Mucosa of rectum (tissue), 2 donors: Measurements from ENCODE around the gene TADA3.

ENCODE experiments used
- H3K27ac ChIP-seq, 2 donors: one replicate each; pipeline ENCODE4 v1.7.0; 2013; ENCODE audit warnings: inconsistent platforms in 2 of 2, low read depth in 2 of 2, low read length in 2 of 2
- H3K27me3 ChIP-seq, 2 donors: one replicate each; pipeline ENCODE4 v1.7.0; 2013; ENCODE audit warnings: low read length in 2 of 2; ENCODE audit not compliant: control insufficient read depth in 2 of 2, insufficient read depth in 2 of 2
- H3K36me3 ChIP-seq, 2 donors: one replicate each; pipeline ENCODE4 v1.7.0; 2013; ENCODE audit warnings: low read length in 2 of 2; ENCODE audit not compliant: control insufficient read depth in 2 of 2, insufficient read depth in 2 of 2
- H3K4me1 ChIP-seq, 2 donors: one replicate each; pipeline ENCODE4 v1.7.0; 2013; ENCODE audit warnings: low read length in 2 of 2, mild to moderate bottlenecking in 1 of 2; ENCODE audit not compliant: control insufficient read depth in 2 of 2, insufficient read depth in 2 of 2
- H3K4me3 ChIP-seq, 2 donors: one replicate each; pipeline ENCODE4 v1.7.0; 2013; ENCODE audit warnings: low read length in 2 of 2
- H3K9ac ChIP-seq, 2 donors: one replicate each; pipeline ENCODE4 v1.7.0; 2013; ENCODE audit warnings: low read length in 2 of 2, low read depth in 1 of 2, mild to moderate bottlenecking in 1 of 2
- H3K9me3 ChIP-seq, 2 donors: one replicate each; pipeline ENCODE4 v1.7.0; 2013; ENCODE audit warnings: low read length in 2 of 2; ENCODE audit not compliant: control insufficient read depth in 2 of 2
- donor health status: healthy.
- donor health status: Normal muscosa, but diverticular disease.

TADA3 gene

DNA sequence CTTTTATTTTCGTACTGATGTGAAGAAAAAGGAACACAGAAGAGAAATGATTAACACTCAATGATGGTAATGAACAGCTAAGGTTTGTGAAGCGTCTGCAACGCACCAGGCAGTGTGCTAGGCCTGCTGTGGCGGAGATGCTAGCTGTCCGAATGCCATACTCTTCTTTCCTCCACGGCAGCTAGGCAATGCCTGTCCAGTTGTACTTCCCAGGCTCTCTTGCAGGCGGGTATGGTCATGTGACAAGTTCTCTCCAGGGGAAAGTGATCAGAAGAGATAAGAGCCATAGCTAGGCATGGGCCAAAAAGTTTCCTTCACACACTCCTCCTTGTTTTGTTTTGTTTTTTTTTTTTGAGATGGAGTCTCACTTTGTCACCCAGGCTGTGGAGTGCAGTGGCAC lies 6.7 kb downstream of the TADA3 start:
- Histone ChIP-seq H3K9me3 (no peaks in the 10 kb centered on the region), H3K4me1 (peaks cover 1 to 2% of the 10 kb centered on the region in 2 donors), H3K4me3 (no peak overlapping the region), H3K36me3 (peaks cover 51 to 63% of the 10 kb centered on the region in 2 donors), H3K27me3 (no peaks in the 10 kb centered on the region), H3K27ac (no peak overlapping the region), H3K9ac (no peak overlapping the region)

DNA sequence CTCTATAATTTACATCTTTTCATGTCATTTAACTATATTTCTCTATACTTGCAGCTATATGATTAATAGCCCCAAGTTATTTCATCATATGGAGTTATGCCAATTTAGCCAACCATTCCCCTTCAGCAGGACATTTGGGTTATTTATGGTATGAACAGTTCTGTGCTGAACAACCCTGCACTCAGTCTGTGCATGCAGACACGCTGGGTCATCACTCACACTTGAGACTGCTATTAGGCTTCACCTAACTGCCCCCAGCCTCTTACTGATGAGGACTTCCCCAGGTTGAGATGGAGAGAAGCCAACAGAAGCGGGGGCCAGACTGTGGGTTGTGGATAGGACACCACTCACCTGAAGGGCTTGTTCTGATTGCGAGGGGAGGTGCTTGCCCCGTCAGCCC lies 7.3 kb downstream of the TADA3 start:
- Histone ChIP-seq H3K27ac (no peak overlapping the region), H3K27me3 (no peaks in the 10 kb centered on the region), H3K9ac (no peak overlapping the region), H3K36me3 (peaks cover 55 to 63% of the 10 kb centered on the region in 2 donors), H3K4me1 (peaks cover 4 to 6% of the 10 kb centered on the region in 2 donors), H3K9me3 (no peaks in the 10 kb centered on the region), H3K4me3 (no peak overlapping the region)

DNA sequence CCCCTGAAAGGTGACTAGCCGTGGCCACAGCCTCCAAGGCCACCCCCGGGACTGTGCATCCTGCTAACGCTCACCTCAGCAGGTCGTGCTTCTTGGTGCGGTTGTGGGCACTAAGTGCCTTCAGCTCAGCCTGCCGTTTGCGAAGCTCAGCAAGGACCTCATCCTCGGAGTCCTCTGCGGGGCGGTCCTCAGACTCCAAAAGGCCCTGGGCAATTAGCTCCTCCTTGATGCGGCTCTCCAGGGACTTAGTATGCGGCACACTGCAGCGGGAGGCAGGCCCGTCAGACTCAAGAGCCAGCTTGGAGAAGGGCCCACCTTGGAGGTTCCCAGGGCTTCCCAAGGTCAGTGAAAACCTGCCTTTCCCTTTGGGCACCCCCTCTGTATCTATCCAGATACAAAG lies 8.3 kb downstream of the TADA3 start:
- H3K27me3 ChIP-seq = no peaks in the 10 kb centered on the region

DNA sequence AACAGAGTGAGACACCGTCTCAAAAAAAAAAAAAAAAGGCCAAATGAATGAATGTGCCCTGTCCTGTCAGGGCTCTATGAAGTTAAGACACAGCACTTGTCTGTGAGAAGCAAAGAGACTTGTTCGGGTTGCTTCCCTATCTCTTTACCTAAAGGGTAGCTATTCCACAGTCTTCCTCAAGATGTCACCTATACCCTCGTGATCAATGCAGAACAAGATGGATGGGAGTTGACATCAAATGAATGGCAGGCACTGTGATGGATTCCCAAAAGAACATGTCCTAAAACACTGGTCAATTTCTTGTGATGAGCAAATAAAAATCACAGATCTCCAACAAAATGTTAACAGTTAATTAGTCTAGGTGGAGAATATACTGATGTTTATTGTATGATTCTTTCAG lies 9.5 kb downstream of the TADA3 start:
- no peak overlapping the region for H3K4me3 ChIP-seq
- H3K27ac ChIP-seq = peak overlapping the region in 1 of 2 donors; percentile 7
- no peaks in the 10 kb centered on the region for H3K27me3 ChIP-seq
- no peak overlapping the region for H3K9ac ChIP-seq
- H3K4me1 ChIP-seq = peaks cover 13 to 16% of the 10 kb centered on the region in 2 donors
- no peaks in the 10 kb centered on the region for H3K9me3 ChIP-seq
- H3K36me3 ChIP-seq = peaks cover 46 to 59% of the 10 kb centered on the region in 2 donors

More for the DNA sequence above, 8.3 kb downstream of the TADA3 start:
- Histone ChIP-seq H3K9me3 (no peaks in the 10 kb centered on the region), H3K4me3 (no peak overlapping the region), H3K36me3 (peaks cover 48 to 59% of the 10 kb centered on the region in 2 donors), H3K27ac (no peak overlapping the region), H3K4me1 (peaks cover 8 to 11% of the 10 kb centered on the region in 2 donors), H3K9ac (no peak overlapping the region)

DNA sequence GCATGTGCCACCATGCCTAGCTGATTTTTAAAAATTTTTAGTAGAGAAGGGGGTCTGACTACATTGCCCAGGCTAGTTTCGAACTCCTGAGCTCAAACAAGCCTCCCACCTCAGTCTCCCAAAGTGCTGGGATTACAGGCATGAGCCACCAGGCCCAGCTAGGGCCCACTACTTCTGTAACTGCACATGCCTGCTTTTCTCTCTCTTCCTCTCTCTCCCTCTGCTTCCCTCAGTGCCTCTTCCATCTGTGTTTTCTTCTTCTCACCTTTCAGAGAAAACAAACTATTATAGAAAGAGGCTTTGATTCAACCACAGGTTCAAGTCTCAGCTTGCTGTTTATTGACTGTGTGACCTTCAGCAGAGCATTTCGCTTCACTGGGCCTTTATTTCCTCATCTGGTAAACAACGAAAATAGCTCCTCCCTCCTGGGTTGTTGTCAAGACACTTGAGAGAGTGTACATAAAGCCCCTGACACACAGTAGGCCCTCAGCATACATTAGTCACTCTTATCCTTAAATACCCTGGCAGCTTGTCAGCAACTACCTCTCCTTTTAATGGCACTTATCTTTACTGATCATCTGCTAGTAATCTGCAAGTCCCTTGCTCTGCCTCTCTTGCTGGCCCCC lies 10.2 kb downstream of the TADA3 start:
- H3K9ac ChIP-seq = no peak overlapping the region
- peaks cover 13 to 16% of the 10 kb centered on the region in 2 donors for H3K4me1 ChIP-seq
- peaks cover 39 to 54% of the 10 kb centered on the region in 2 donors for H3K36me3 ChIP-seq
- no peak overlapping the region for H3K4me3 ChIP-seq
- H3K27ac ChIP-seq = peak overlapping the region in 1 of 2 donors; percentile 7
- H3K27me3 ChIP-seq = no peaks in the 10 kb centered on the region
- H3K9me3 ChIP-seq = no peaks in the 10 kb centered on the region

DNA sequence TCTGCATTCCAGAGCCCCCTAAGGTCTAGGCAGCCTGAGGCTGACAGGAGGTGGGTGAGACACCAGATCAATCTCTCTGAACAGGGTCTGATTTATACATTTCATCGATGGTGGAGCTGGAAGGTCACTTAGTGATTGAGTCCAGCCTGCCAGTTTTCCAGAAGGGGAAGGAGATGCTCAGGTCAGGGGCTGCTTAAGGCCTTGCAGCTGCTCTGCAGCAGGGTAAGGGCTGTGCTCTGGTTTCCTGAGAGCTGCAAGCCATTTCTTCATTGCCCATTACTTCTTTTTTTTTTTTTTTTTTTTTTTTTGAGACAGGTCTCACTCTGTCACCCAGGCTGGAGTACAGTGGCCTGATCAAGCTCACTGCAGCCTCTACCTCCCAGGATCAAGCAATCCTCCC lies 10.7 kb downstream of the TADA3 start:
- peaks cover 36 to 49% of the 10 kb centered on the region in 2 donors for H3K36me3 ChIP-seq
- no peak overlapping the region for H3K4me3 ChIP-seq
- peaks cover 13 to 16% of the 10 kb centered on the region in 2 donors for H3K4me1 ChIP-seq
- H3K9me3 ChIP-seq = no peaks in the 10 kb centered on the region
- H3K27ac ChIP-seq = no peak overlapping the region
- H3K9ac ChIP-seq = no peak overlapping the region
- no peaks in the 10 kb centered on the region for H3K27me3 ChIP-seq

DNA sequence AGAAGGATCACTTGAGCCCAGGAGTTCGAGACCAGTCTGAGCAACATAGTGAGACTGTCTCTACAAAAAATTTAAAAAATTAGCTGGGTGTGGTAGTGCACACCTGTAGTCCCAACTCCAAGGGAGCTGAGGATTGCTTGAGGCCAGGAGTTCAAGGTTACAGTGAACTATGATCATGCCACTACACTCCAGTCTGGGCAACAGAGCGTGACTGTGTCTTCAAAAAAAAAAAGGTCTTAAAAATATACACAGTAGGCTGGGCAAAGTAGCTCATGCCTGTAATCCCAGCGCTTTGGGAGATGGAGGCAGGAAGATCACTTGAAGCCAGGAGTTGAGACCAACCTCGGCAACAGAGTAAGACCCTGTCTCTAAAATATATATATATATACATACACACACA lies 11.4 kb downstream of the TADA3 start:
- H3K27ac ChIP-seq = peak overlapping the region in 1 of 2 donors; percentile 70

DNA sequence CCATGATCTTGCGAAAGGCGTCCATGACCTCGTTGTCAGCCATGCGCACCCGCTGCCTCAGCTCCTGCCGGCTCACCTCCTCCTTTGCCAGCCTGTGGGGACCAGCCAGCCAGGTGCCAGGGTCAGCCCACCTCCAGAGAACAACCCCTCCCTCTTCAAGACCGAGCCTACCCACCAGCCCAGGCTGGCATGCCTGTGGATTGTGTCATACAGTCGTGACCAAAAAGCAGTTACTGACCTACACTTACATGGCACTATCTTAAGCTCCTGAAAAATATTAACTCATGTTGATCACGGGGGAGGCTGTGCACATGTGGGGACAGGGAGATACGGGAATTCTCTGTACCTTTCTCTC lies 11.8 kb downstream of the TADA3 start:
- Histone ChIP-seq H3K4me3 (no peak overlapping the region), H3K4me1 (peaks cover 13 to 16% of the 10 kb centered on the region in 2 donors)

More for the DNA sequence above, 11.4 kb downstream of the TADA3 start:
- Histone ChIP-seq H3K36me3 (peaks cover 31 to 44% of the 10 kb centered on the region in 2 donors), H3K9me3 (no peaks in the 10 kb centered on the region), H3K4me1 (peaks cover 13 to 16% of the 10 kb centered on the region in 2 donors), H3K9ac (no peak overlapping the region), H3K4me3 (no peak overlapping the region), H3K27me3 (no peaks in the 10 kb centered on the region)

DNA sequence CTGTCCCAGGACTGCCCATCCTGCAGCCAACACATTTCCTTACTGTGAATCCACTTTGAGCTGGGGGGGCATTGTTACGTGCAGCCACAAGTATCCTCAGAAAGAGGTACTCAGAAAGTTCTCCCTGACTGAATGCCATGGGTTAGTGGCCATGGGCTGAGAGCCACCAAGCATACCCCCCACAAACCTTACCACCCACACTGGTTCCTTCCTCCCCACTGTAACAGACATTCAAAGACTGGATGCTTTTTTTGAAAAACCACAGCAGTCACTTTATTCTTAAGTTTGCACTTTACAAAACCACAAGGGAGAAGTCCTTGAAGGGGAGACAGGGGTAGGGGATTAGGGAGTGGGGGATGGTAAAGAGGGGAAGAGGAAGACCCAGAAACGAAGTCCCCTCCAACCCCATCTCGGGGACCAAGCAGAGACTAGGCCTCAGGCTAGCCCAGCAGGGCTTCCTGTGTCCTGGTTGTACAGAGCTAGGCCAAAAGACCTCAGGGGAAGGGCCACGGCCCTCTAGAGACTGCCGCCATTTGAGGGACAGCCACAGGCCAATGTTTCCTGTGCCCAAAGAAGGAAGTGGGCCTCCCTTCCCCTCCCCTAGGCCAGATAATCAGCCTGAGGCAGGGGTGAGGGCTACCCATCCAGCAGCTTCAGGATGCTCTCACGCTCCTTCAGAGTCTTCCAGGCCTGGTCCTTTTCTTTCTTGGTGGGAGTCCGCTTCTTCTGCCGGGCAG lies 12.4 kb downstream of the TADA3 start:
- H3K9me3 ChIP-seq = no peaks in the 10 kb centered on the region
- peak overlapping the region in 1 of 2 donors; percentile 70 for H3K27ac ChIP-seq
- peaks cover 25 to 36% of the 10 kb centered on the region in 2 donors for H3K36me3 ChIP-seq
- no peak overlapping the region for H3K9ac ChIP-seq
- H3K27me3 ChIP-seq = no peaks in the 10 kb centered on the region
- no peak overlapping the region for H3K4me3 ChIP-seq
- H3K4me1 ChIP-seq = peaks cover 13 to 16% of the 10 kb centered on the region in 2 donors

More for the DNA sequence above, 11.8 kb downstream of the TADA3 start:
- Histone ChIP-seq H3K27me3 (no peaks in the 10 kb centered on the region), H3K27ac (peak overlapping the region in 1 of 2 donors; percentile 70), H3K9me3 (no peaks in the 10 kb centered on the region), H3K9ac (no peak overlapping the region), H3K36me3 (peaks cover 28 to 42% of the 10 kb centered on the region in 2 donors)

DNA sequence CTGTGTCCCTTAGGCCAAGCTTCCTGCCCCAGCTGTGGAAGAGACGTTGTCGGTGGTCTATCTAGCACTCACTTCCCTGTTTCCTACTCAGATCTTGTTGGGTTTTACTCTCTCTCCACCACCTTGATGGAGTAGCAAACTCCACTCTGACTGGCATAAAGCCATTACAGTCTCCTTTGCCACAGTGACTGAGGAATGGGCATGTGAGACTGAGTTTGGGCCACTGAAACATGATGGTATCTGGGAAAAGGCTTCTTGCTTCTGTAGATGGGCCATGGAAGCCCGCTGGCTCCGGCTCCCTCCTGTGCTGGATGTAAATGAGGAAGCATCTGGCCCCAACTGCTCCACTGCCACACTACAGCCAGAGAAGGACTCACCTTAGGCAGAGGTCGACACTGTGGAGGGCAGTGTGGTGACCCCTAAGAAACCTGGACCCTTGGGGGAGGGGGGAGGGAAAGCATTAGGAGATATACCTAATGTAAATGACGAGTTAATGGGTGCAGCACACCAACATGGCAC lies 13.1 kb downstream of the TADA3 start:
- no peaks in the 10 kb centered on the region for H3K27me3 ChIP-seq
- H3K9ac ChIP-seq = no peak overlapping the region
- peak overlapping the region in 1 of 2 donors; percentile 26 for H3K4me3 ChIP-seq
- peak overlapping the region in 1 of 2 donors; percentile 49 for H3K27ac ChIP-seq
- peaks cover 13 to 16% of the 10 kb centered on the region in 2 donors for H3K4me1 ChIP-seq
- peaks cover 24 to 36% of the 10 kb centered on the region in 2 donors for H3K36me3 ChIP-seq
- H3K9me3 ChIP-seq = no peaks in the 10 kb centered on the region
